IPS DF 4.7 (cell line): ENCODE measurements around the gene CEP44.
"Not testable (repeated sequence)": the region's sequence is repeated elsewhere in the genome, so short reads cannot be mapped to it uniquely, and the experiment has no call there.

ENCODE experiments used
- DNase-seq: peaks from one replicate; pipeline ENCODE4 v3.0.0-alpha.2; 2013; ENCODE audit warnings: low spot score; ENCODE audit errors: extremely low read depth

The CEP44 gene

DNA sequence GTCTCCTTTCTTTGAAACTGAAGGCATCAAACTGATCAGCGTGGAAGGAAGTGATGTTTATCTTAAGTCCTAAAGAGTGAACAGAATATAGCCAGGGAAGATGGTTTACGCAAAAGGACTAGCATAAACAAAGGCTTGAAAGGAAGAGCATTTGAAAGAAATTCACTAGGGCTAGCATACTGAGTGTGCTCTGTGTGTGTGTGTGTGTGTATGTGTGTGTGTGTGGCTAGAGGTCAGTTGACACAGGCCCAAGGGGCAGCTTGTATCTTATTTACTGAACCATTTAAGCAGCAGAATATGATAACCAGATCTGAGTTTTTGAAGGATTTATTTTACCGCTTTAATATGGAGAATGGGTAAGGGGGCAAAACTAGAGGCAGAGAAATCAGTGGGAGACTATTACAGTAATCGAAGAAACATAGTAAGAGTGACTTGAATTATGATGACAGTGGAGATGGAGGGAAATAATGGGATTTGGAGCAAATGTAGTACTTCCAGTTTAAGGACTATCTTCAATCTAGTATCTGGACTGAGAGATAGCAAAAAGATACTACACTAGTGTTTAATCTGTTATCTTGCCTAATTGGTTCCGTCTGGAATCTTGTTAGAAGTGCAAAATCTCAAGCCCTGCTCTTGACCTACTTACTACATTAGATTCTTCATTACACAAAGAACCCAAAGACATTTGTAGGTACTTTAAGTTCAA, 36.9 kb downstream of the CEP44 start:
- no peak for DNase-seq

DNA sequence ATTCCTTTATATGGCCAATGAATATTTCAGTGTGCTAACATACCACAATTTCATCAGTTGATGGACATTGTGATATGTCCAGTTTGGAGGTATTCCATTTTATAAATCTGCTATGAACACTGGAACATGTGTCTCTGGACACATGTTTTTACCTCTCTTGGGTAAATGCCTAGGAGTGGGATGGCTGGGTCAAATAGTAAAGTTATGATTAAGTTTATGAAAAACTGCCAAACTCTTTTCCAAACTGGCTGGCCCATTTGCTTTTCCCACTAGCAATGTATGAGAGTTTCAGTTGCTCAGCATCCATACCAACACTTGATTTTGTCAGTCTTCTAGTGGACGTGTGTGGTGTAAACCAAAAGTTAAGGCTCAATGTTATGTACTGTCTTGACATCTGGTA, 40.5 kb downstream of the CEP44 start:
- DNase-seq = no peak

DNA sequence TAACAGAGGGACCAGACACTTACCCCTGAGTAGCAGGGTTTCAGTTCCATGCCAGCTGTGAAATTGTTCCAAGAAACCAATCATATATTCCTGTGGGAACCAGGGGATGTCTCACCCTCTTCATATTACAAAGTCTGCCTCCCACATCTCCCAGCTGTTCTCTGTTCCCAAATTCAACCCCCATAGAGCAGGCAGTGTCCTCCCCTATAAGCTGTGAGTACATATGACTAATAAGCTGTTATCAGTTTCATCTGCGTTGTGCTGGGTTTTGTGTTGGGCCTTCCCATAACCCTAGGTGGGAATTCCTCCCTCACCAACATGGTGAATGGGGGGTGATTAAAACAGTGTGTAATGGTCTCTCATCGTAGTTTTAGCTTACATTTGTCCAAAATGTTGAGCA, 41.0 kb downstream of the CEP44 start:
- no peak for DNase-seq

DNA sequence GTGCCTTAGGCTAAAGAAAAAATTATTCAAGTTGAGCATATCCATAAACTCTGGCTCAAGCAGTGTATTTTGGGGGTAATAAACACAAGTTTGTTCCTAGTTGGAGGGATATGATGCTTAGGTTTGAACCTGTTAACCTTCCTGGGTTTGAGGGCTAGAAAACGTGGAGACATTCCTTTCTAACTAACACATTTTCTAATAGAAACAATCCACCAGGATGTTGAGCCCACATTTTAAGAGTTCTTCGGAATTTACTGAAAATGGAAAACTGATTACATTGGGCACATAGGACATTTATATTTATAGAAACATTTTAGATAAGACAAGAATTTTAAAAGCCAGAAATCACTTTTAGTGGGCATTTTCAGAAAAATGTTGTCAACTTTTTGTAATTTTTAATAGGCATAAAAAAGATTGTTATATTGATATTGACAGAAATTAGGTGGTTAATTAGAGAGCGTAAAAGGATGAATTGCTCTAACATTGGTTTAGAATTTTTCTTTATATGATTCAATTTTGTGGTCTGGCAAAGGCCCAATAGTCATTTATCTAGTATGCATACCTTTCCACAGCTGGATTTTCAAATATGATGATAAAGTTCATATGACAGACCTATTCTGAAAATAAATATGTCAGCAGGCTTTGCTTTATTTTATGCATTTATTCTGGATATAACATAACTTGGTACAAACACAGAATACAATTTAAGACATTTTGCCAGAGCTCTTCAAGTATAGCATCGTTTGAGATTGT, 49.2 kb downstream of the CEP44 start:
- DNase-seq = no peak

DNA sequence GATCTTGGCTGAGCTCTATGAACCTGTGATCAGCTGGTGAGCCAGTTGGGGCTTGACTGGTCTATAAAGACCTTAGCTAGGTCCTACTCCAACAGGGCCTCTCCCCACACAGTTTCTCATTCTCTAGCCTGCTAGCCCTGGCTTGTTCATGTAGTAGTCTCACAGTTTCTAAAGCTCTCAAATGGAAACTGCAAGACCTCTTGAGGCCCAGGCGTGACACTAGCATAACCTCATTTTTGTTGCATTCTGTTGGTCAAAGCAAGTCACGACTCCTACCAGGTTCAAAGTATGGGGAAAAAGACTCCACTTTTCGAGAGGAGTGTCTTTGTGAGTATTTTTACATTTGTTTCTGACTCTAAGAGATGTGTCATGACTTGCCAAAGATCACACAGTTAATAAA, 50.9 kb downstream of the CEP44 start:
- no peak for DNase-seq

DNA sequence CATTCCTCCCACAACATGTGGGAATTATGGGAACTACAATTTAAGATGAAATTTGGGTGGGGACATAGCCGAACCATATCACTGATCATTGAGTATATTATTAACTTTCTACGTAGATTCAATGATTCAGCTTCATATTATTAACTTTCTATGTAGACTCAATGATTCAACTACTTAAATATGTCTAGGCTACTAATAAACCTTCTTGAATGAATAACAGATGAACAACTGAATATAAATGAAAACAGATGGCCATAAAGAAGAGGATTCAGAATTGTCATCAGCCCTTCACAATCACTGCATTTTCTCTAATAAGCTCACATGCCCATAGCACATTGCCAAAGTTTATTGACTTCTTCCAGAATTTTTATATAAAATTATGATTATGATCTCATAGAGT, 57.0 kb downstream of the CEP44 start:
- DNase-seq = no peak

DNA sequence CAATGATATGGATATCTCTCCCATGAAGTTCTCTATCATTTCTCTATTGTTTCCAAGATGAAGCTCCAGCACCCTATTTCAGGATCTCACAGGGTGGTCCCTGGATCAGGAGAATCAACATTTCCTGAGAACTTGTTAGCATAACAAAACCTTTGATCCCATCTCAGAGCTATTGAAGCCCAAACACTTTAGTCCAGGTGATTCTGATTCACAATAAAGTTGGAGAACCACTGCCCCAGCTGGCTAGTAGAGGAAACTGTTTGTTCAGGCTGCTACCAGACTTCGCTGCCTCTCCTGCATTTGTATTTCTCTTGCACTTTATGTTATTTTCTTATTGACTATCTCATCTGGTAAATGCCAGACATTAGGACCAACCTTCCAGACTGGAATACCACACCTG, 65.4 kb downstream of the CEP44 start:
- DNase-seq = no peak

DNA sequence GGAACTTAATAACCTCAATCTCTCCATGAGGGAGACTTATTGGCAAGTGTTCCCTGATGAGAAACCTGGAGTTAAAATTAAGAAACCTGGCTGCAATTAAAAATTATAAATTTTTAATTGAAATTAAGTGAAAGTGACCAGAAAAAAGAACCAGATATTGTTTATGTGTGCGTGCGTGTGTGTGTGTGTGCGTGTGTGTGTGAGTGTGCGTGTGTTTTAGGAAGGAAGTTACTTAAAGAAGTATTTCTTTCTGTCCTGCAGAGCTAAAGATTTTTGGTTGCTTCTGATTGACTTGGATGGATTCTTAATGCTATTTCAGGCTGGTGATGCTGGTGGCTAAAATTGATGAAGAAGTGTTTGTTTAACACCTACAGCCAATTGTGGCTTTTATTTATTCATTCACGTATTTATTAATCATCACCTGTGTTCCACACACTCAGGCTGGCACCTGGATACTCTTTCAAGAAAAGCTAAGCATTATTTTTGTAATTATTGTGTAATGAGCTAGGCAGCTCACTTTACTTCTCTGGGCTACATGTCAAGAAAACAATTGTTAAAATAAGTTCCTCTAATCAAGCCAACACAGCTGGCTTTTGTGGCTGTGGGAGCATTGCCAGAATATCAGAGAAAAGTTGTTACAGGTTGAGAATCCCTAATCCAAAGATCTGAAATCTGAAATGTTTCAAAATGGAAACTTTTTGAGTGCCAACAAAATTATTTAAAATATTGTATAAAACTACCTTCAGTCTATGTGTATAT, 68.5 kb downstream of the CEP44 start:
- no peak for DNase-seq

DNA sequence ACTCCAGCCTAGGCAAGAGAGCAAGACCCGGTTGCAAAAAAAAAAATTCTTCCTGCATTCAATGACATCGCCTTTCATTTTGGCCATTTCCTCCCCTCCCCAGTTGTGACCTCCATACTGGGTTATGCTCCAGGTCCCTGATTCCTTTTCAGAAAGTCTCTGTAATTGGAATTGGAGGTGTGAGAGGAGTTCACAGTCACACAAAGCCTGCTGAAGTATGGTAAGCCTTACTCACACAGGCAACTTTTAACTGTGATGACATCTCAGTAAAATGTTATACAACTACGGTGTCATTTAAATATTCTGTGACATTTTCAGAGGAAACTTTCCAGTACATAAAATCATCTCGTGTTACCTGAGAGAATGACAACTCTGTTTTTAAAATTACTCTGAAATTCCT, 73.6 kb downstream of the CEP44 start:
- no peak for DNase-seq

DNA sequence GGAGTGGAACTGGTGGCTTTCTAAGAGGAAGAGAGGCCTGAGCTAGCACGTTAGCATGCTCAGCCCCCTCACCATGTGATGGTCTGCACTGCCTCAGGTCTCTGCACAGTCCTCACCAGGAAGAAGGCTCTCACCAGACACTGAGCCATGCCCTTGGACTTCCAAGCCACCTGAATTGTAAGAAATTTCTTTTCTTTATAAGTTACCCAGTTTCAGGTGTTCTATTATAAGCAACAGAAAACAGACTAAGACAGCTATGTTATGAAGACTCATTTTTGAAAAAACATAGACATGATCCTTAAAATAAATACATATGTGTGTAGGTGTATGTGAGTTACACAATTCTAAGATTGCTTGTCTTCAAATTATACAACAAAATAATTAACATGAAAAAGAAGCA, 74.7 kb downstream of the CEP44 start:
- no peak for DNase-seq

DNA sequence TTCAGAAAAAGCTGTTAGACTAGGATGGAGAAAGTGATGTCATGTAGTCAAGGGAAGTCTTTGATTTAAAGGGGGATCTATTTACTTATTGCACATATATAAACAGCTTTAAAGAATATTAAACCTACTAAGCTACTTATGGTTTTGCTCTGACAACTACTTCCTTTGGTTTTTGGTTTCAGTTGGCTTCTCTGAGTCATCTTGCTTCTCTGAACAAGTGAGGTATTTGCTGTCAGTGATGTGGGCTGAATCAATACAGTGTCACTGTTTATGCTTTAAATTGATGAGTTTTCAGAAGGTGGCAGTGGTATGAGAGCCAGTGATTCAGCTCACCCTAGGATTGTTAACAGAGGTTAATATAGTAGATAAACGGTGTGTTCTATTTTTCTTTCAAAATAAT, 75.1 kb downstream of the CEP44 start:
- DNase-seq = no peak

DNA sequence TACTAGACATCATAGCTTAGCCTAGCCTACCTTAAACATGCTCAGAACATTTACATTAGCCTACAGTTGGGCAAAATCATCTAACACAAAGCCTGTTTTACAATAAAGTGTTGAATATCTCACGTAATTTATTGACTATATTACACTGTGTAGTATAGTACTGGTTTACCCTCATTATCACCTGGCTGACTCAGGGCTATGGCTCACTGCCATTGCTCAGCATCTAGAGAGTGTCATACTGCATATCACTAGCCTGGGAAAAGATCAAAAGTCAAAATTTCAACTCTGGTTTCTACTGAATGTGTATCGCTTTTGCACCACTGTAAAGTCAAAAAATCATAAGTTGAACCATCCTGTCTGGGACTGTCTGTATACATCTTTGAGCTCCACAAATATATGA, 78.6 kb downstream of the CEP44 start:
- DNase-seq = no peak

DNA sequence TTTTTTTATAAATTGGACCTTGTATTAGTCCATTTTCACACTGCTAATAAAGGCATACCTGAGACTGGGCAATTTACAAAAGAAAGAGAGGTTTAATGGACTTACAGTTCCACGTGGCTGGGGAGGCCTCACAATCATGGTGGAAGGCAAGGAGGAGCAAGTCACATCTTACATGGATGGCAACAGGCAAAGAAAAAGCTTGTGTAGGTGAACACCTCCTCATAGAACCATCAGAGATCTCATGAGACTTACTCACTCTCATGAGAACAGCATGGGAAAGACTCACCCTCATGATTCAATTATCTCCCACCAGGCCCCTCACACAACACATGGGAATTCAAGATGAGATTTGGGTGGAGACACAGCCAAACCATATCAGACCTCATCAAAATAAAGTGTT, 80.1 kb downstream of the CEP44 start:
- not testable (repeated sequence) for DNase-seq

DNA sequence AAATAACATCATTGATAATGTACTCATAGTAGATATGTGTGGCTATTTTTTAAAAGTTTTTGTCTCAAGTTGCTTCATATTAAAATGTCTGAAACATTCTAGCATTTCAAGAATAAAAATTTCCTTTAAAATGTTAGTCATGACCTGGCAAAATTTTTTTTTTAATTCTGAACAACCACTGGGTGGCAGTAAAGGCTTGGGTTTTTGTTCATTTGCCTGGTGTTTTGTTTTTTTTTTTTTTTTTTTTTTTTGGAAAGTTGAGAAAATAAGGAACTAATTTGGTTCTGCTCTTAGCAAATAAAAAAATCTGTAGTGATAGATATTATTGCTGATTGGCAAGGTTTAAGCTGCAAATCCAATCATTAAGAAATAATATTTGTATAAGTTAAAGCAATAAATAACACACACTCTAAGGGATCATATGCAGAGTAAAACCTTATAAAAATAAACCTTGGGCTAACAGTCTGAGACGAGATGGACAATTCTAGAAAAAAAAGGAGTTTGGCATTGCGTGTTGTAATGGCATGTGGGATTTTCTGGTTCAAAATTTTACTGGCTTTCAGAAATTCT, 81.4 kb downstream of the CEP44 start:
- DNase-seq = no peak

DNA sequence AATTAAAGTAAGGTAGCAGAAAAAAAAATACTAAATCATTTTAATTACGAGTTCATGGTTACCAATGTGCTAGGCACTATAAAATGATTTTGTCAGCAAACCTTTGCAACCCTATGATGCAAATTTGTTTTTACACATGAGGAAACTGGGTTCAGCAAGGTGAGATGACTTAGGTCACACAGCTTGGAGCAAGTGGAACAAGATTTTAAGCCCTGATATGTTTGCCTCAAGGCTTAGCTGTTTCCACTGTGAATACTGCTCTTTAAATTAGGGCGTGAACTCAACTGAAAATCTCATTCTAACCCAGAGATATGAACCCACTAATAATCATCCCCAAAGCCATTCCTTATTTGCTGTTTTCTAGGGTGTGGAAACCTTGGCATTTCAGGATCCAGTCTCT, 86.3 kb downstream of the CEP44 start:
- DNase-seq = no peak

DNA sequence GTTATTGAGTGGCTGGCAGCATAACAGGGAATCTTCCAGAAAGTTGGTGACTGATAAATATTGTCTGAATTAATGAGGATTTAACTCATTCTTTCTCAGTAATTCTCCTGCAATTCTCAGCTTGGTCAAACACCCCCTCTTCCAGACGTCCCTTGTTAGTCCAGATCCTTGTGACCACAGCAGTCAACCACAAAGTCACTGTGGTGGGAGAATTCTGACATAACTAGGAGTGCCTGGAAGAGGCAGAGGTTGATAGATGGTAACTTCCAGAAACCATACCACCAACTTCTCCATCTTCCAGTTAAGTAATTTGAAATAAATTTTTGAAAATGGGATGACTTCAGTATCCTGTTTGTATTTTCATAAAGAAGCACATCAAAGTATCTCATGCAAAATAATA, 90.1 kb downstream of the CEP44 start:
- no peak for DNase-seq

DNA sequence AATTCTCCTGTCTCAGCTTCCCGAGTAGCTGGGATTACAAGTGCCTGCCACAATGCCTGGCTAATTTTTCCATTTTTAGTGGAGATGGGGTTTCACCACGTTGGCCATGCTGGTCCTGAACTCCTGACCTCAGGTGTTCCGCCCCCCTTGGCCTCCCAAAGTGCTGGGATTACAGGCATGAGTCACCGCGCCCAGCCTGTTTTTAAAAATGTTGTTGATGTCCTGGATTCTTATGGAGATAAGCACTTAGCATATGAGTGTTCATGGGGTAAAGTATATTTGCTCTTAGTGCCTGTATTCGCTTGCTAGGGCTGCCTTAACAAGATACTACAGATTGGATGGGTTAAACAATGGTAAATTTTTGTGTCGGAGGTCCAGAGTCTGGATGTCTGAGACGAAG, 91.7 kb downstream of the CEP44 start:
- DNase-seq = no peak

DNA sequence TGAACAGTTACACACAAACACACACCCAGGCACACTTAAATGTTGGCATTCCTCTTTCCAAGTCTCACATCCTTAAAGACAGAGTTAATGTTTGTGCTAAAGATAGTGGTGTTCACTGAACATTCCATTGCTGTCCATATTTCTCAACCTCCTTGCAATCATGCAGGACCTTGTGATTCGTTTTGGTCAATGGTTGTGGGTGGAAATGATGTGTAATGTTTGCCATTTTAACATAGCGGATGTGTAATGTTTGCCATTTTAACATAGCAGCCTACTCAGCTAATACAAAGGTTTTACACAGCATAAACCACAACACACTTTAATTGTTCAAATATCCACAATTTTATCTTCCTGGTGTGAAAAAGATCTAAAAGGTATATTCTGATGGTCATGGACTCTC, 93.9 kb downstream of the CEP44 start:
- no peak for DNase-seq

DNA sequence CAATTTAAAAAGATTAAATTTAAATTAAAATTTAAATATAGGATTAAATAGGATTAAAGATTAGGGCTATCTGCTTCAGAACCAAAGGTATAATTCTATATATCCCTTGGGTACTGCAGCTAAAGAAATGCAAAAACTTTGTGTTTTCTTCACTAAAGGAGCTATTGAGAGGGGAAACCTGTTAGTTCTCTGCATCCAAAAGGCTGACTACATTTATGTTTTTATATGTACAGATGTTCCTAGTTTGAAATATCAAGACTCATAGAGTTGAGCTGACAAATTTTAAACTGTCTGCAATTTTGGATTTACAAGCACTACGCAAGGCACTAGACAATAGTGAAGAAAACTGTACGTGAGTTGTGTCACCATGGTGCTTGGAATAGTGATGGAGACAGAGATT, 95.2 kb downstream of the CEP44 start:
- no peak for DNase-seq

DNA sequence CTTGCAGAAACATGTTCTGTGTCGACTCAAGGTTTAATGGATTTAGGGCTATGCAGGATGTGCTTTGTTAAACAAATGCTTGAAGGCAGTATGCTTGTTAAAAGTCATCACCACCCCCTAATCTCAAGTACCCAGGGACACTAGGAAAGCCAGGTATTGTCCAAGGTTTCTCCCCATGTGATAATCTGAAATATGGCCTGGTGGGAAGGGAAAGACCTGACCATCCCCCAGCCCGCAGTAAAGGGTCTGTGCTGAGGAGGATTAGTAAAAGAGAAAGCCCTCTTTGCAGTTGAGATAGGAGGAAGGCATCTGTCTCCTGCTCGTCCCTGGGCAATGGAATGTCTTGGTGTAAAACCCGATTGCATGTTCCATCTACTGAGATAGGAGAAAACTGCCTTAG, 96.5 kb downstream of the CEP44 start:
- not testable (repeated sequence) for DNase-seq

DNA sequence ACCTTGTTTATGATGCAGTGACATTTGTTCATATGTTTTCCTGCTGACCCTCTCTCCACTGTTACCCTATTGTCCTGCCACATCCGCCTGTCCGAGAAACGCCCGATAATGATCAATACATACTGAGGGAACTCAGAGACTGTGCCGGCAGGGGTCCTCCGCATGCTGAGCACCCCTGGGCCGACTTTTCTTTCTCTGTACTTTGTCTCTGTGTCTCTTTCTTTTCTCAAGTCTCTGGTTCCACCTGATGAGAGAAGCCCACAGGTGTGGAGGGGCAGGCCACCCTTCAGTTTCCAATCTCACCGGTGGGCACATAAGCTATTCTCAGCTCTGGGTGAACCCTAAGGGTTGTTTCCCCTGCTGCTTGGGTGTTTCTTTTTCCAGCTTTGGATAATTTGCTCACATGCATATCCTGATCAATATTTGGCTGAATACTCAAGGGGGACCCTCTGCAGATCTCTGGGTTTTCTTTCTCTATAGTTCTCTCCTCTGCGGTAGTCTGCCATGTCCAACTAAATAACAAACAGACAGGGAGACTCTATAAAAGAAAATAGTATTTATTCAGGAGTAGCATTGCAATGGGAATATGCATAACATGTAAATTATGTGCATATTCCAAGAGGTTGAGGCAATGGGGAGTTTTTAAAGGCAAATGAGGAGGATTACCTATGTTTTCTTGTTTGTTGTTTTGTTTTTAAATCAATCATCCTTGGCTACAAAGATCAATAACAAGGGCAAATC, 97.2 kb downstream of the CEP44 start:
- DNase-seq = no peak

DNA sequence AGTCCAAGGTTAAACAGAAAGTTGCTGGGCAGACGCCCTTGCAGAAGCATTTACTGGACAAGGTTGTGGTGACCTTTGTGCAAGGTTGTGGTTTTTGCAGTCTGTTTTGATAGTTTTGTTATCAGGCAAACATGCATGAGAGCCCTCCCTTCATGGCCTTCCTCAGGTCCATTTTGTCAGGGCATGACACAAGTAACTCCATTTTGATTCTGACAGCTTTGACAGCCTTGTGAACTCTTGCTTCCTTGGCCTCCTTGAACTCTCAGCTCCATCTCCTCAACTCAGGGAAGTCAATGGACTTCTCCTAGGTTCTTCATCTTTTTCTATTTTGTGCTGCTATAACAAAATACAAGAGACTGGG, 97.7 kb downstream of the CEP44 start:
- DNase-seq = no peak
